GM11168 (cell line): ENCODE measurements around the gene PTCD3.

Experiments
- in situ Hi-C: fragments of 300-500 bp; cut with MboI; formaldehyde crosslinking; loops from one replicate; pipeline ENCODE4 v1.12.0; 2022; ENCODE audit warnings: low sequenced_read_pairs; ENCODE audit not compliant: unreplicated experiment

PTCD3 gene

DNA sequence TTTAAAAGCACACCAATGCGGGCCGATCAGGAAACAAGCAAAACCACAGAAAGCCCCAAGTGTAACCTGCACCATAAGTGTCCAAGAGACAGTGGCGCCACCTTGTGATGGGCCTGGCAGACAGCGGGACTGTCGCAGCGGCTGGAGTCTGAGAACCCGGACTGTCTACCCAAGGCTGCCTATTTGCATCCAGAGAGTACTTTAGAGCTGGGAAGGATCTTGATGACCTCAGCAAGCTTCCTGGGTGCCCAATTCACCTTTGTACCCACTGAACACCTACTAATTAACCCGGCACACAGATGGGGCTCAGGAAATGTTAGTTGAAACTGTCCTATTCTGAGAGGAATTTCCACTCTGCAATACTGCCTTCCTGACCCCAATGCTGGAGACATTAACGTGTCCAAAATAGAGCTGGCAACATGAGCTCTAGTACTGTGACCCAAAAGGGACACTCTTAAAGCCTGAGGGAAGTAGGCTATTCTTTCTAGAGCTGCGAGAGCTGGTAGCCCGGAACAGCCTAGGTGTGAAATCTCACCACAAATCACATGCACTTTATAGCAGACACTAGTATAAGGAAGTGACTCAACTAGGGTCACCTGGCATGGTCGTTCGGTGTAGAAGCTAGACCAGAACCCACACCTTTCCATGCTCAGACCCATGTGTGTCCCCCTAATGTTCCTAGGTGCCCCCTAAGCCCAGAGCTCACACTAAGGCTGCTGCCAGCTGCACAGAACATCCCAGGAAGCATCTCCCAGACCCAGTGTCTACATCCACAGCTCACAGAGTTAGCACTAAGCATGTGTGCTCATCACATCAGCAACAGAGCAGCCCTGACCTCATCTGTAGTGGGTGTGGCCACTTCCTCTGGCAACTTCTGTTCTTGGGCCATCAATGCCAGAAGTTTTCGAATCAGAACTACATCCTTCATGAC lies 25.8 kb upstream of the PTCD3 start:
- in situ Hi-C loops: loop anchor here (10.0 kb wide), 1 partner anchor 345 kb away; no protein-coding TSS in a partner anchor

DNA sequence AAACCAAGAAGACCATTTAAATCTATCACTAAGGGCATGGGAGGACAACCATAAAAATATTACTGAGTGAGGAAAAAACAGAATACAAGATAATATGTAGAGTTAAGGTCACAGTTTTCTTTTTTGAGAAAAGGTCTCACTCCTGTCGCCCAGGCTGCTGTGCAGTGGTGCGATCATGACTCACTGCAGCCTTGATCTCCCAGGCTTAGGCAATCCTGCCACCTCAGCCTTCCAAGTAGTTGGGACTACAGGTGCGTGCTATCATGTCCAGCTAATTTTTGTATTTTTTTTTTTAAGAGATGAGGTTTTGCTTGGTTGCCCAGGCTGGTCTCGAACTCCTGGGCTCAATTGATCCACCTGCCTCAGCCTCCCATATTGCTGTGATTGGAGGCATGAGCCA lies 24.3 kb upstream of the PTCD3 start:
- in situ Hi-C loops: no loop called here

DNA sequence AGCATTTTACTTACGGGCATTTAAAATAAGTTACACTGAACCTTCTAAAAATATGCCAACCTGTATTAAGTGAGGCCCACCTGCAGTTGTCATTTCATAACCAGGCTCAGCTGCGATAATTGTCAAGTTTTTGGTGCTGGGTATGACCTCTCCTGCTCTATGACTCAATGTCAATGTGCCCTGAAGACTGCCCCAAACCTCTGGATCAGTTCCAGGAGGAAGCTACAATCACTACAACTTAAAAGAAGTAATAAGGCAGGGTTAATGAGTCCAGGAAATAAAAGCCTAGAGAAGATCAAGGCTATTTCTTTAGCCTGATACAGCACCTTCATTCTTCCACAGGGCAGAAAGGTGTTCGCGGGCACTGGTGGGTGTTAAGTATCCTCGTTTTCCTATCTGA lies 23.3 kb upstream of the PTCD3 start:
- in situ Hi-C loops: no loop called here

DNA sequence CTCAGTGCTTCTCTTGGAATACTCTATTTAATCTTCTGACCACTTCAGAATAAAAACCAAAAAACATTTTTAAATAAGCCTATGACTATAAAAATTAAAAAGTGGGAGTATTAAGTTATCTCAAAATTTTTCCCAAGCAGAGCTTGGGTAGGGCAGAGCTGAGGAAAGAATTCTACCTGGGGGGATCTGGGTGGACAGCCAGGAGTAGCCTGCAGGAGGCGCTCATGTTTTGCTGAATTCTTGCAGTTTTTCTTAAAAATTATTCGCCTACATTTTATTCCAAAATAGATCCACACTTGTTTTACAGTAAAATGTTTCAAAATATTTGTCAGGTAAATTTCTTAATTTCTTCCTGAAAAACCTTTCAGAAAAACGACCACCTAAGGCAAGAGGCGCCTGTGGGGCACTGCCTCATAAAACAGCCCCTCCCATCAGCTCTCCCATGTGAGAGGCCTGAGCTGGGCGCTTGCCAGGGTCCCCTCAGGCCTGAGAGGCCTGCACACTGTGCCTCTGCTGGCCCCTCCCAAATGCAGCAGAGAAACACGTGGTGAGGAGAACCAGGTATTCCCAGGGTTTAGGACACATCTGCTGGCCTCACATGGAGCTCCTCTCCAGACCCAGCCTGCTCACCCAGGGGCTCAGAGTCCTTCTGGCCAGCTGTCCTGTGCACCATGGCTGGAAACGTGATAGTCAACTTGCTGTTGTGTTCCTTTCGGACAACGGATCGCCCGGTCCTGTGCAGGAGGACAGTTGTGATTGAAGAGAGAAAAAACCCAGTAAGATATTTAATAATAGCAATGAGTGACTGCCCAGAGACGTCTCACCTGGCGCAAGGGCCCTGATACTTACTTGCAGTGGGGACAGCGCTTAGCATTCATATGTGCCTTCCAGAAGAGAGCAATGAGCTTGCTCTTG lies 17.8 kb upstream of the PTCD3 start:
- in situ Hi-C loops: no loop called here

DNA sequence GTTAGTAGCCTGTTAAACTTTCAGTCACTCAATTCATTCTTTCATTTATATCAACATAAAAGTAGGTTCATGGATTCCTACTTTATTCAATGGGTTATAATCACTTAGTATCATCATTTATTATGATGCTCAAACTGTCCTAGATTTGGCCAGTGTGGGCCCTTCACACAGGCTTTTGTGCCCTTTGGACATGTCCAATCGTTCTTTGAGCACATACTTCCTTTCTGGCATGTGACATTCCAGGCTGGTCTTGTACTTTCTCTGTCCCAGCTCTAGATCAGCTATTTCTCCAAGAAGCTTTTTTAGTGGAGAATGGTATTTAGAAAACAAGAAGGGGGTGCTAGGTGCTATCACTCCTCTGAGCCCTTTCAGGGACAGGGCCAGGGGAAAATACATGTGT lies 11.8 kb upstream of the PTCD3 start:
- in situ Hi-C loops: no loop called here

DNA sequence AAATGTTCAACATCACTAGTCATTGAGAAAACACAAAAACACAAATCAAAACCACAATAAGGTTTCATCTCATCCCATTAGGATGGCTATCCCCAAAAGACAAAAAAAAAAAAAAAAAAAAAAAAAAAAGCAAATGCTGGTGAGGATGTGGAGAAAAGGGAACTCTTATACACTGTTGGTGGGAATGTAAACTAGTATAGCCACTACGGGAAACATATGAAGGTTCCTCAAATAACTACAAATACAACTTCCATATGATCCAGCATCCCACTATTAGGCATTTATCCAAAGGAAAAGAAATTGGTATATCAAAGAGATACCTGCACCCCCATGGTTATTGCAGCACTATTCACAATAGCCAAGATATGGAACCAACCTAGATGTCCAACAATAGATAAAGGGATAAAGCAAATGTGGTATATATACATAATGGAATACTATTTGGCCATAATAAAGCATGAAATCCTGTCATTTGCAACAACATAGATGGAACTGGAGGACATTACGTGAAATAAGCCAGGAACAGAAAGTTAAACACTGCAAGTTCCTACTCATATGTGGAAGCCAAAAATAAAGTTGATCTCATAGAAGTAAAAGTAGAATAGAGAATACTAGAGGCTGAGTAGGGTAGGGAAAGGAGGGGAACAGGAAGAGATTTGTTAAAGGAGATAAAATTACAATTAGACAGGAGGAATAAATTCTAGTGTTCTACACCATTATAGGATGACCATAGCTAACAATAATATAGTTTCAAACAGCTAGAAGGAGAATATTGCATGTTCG lies 8.7 kb upstream of the PTCD3 start:
- in situ Hi-C loops: no loop called here

DNA sequence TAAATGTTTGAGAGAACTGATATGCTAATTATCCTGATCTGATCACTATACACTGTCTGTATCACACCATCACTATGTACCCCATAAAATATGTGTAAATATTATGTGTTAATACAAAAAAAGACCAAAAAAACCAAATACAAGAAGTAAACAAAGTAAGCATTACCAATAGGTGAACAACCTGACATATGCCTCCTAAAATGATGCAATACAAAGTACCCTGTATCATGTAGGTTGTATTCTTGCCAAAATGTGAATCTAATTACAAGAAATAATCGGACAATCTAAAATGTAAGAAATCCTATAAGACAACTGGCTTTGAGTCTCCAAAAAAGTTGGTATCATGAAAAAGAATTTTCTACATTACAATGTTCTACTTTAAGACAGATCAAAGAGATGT lies 8.1 kb upstream of the PTCD3 start:
- in situ Hi-C loops: no loop called here

DNA sequence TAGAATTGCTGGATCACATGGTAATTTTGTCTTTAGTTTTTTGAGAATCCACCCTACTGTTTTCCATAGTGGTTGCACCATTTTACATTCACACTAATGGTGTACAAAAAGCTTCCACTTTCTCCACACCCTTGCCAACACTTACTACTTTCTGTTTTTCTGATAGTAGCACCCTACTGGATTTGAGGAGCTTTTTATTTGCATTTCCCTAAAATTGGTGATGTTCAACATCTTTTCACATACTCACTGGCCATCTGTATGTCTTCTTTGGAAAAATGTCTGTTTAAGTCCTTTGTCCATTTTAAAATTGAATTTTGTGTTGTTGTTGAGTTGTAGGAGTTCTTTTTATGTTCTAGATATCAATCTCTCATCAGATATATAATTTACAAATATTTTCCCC lies 3.9 kb upstream of the PTCD3 start:
- in situ Hi-C loops: no loop called here

DNA sequence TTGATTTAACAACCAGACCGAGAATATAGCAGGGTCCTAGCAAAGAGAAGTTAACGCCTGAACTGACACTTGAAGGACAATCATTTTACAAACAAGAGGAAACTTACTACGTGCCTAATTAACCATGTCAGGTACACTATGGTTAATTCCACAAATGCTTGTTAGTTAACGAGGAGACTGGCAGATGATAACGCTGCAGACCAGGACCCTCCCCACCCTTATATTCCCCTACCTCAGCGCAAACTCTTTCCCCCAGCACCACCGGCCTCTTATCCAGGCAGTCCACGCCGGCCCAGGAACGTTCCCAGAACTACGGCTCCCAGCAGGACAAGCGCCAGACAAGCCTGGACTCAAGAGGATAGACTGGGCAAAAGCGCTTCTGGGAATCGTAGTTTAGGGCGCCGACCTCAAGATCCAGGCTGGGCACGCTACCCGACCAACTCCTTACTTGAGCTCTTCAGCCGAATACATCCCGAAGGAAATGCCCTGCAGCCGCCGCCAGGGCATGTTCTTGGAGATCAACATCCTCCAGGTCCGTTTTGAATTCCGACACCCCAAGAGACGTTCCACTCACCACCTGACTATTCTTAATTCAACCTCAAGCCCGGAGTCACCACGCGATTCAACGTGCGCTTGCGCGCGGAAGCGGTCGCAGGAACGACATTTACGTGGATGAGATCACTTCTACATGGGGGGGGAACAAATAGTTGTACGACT lies 625 bp upstream of the PTCD3 start, which contains the start of gene POLR1A:
Gene POLR1A (minus strand): TSS at position 635 of the 717 bp plus-strand sequence. CDS start 110 bp downstream, at position 525.
- in situ Hi-C loops: no loop called here

DNA sequence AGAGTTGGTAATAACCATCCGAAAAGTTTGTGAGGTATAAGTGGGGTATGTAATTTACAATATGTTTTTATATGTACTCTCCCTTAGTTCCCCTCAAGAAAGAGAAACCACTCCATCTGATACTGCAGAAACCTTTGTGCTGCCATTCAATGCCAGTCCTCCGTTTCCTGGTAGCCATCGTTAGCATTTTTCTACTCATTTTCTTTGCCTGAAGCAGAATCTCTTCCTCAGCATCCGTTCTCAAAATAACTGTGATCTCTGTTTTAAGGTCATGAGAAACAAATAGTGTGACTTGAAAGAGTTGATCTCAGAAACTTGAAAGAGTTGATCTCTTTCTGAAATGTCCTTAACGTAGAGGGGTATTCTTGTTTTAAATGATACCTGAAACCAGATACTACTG lies 996 bp downstream of the PTCD3 start:
- in situ Hi-C loops: no loop called here

DNA sequence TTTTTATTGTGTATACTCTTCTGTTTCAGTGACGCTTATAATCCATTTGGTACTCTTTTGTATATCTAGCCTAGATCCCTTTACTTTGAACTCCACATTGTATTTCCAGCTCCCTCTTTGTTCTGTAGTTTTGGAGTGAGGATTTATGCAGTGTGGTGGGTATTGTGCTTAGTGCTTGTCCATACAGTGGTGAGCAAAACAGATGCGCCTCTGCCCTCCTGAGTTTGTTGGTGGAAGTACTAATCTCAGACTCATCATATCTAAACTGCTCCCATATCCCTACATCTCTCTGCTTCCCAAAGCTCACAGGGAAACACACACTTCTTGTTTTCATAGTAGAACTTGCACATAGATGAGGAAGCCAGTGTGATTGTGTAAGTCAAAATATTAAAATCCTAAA lies 12.1 kb downstream of the PTCD3 start:
- in situ Hi-C loops: no loop called here

DNA sequence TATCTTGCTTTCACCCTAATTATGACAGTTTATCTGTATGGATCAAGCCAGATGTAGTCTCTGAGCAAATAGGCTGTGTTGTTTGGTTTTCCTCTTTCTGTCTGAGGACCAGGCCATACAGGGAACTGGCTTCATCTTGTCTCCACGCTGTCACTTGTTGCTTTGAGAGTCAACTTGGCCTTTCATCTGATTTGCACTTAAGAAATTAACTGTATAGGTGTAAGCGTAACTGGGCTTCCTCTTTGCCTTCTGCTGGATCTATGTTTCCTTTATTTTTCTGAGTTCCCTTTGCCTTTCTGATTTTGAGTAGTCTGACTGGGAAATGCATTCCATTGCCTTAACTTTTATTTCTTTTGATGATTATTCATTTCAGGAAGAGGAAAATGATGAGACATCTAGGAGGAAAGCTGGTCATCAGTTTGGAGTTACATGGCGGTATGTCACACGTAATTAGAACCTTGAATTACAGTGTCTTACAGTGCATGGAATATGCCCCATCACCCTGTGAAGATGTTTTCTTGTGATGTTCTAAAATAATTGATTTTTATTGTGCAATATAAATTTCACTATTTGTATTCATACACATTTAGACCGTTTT lies 17.4 kb downstream of the PTCD3 start:
- in situ Hi-C loops: no loop called here

DNA sequence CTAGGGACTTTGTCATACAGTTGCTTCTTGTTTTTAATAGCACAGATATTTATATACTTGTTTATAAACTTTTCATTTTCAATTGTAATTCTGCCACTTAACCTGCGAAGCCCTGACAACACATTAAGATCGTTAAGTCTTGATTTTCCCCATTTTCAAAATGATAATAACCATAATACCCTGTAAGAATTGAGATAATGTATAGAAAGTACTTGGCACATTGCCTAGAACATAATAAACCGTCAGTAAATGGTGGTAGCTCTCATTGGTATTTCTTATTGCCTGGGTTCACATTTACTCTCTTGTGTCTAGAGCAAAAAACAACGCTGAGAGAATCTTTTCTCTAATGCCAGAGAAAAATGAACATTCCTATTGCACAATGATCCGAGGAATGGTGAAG lies 18.6 kb downstream of the PTCD3 start:
- in situ Hi-C loops: no loop called here

DNA sequence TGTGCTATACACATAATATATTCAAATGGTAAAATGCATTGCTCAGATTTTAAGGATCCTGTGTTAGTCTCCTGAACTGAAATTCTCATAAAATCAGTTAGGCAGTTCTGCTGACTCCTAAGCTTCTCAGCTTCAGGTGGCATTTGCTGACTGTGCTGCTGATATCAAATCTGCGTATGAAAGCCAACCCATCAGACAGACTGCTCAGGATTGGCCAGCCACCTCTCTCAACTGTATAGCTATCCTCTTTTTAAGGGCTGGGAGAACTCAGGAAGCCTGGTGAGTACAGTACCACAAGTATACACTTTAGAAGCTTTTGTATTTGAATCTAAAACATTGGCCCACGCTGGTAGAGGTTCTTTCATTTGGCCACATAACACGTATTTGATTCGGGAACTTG lies 28.7 kb downstream of the PTCD3 start:
- in situ Hi-C loops: no loop called here

DNA sequence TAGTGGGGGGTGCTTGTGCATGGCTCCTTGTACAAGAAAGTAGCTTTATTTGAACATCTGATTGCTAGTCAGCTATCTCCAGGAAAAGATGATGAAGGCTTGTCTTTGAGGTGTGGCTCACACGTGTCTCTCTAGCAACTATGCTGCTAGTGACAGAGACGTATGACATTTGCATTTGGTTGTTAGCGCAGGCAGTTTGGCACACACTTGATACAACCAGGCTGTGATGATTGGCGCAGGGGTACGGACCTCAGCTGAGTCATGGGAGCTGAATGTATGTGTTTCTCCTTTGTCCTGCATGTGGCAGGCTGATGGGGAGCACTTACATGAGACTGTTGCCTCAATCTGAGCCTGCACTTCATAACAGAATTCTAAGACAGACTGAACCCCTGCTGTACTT lies 29.6 kb downstream of the PTCD3 start:
- in situ Hi-C loops: no loop called here

DNA sequence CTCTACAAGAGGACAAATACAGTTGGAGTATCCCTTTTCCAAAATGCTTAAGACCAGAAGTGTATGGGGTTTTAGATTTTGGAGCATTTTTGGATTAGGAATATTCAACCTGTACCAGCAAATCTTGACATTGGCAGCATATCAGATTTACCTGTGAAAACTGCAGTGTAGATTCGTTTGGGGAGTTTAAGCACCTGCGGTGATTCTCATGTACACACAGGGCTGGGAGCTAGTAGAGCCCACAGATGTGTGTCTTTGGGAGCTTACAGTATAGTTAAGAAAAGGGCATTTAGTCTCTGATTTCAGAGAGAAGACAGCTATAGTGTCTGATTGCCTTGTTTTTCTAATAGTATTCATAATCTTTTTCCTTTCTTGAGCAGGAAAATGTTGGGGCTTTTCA lies 30.1 kb downstream of the PTCD3 start:
- in situ Hi-C loops: no loop called here

DNA sequence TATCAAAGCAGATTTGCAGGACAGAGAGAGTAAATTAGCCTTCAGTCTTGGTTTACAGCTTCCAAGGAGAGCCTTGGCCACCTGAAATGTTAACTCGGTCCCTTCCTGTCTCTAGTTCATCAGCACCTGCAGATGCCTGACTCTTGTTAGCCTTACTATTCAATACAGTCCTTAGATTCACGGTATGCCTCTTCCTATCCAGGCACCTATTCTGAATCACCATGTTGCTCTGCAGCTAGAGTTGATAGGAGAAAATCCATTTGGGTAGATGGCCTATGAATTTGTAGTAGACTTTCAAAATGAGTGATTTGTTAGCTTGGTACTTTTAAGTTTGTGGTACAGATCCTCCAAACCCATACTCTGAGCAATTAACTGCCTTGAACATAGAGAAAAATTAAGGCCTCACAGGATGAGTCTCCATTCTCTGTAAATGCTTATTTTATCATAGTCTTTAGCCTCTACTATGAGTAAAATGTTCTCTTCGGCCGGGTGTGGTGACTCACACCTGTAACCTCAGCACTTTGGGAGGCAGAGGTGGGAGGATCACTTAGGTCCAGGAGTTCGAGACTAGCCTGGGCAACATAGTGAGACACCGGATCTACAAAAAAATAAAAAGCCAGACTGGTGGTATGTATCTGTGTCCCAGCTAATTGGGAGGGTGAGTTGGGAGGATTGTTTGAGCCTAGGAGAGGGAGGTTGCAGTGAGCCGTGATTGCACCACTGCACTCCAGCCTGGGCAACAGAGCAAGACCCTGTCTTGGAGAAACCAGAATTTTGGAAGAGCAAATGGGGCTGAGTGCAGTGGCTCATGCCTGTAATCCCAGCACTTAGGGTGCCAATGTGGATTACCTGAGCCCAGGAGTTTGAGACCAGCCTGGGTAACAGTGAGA lies 32.9 kb downstream of the PTCD3 start:
- in situ Hi-C loops: no loop called here

DNA sequence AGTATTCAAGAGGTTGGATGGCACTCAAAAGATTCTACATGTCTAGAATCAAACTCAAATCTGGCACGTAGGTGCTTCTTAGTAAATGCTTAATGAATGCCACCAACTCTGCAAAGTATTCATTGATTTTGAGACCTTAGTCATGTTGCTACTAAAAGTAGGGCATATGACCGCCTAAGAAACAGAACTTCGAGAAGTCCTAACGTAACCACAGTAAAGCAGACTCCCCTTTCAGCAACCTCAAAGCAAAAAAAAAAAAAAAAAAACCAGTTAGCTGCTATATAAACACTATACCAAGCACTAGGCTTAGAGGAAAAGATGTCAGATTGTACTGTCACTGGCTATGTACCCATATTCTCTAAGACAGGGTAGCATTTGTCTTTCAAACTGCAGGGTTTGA lies 33.9 kb downstream of the PTCD3 start:
- in situ Hi-C loops: no loop called here
